GM11168 (cell line): Measurements from ENCODE around the gene DDHD1.
"Not testable (repeated sequence)": the region's sequence is repeated elsewhere in the genome, so short reads cannot be mapped to it uniquely, and the experiment has no call there.

Experiments used
- in situ Hi-C: fragments of 300-500 bp; cut with MboI; formaldehyde crosslinking; loops from one replicate; pipeline ENCODE4 v1.12.0; 2022; ENCODE audit warnings: low sequenced_read_pairs; ENCODE audit not compliant: unreplicated experiment

The DDHD1 gene

DNA sequence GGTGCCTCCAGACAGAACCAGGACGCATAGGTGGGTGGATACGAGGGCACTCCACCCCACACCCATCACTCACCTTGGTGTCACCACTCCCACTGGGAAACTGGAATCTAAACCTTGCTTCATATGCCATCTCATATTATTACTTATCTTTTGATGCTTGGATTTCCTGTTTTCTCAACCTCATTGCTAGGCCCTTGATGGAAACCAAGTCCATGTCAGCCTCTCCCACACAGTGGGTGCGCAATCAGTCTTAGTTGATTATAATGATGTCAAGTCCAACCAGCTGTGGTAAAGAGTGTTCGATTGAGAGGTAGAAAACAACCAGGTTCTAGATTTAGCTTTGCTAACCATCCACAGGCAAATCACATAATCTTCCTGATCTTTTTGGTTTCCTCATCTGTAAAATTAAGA is 584 bp upstream of the DDHD1 start:
- in situ Hi-C loops: no loop called here

DNA sequence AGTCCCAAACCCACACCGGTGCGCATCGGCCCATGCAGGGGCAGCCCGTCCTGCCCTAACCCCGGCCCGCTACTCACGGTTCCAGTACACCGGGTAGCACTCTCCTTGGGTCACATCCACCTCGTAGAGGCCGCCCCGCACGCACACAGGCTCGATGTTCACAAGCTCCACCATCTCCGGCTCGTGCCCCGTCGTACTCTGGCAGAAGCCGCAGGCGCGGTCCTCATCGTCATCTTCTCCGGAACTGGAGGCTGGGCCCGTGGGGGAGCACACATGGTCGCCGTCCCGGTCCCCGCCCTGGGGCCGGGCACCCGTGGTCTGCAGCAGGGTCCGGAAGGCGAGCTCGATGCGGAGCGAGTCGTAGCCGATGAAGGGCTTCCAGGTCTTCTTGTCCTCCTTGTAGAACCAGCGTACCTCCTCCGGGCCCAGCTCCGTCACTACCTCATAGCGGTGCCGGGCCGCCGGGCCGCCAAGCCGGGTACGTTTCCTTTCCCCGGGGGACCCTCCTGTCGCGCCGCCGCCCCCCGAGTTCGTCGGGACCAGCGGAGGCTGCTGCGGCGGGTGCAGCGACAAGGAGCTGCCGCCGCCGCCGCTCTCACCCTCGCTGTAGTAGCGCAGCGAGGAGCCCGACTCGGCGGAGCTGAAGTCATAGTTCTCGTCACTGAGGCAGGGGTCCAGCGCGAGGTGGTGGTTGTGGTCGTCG is 788 bp downstream of the DDHD1 start:
- in situ Hi-C loops: no loop called here

DNA sequence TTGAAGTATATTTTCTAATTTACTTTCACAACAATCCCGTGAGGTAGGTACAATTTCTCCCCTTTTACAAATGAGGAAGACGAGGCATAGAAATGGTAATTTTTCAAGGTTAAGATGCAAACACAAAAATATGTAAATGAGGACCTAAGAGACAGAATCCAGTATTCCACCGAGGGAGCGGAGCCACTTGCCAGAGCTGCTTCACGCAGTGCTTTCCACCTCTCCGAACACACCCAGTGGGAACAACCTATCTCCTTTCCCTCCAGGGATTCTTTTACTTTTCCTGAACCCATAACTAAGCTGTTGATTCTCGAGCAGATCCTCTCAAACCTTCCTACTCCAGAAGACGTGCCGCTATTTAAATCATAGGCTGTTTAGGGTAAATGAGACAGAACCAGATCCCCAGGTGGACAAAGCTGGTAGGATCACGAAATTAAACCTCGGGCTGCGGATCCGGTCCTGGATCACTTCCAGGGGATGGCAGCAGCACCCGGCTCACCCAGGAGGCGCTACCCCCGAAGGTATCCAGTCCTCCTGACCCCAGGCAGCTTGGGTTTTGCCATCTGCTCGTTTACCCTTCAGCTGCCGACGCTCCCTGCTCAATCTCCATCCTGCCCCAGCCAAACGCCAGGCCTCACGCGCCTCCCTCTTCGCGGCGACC is 1.5 kb downstream of the DDHD1 start:
- in situ Hi-C loops: no loop called here

DNA sequence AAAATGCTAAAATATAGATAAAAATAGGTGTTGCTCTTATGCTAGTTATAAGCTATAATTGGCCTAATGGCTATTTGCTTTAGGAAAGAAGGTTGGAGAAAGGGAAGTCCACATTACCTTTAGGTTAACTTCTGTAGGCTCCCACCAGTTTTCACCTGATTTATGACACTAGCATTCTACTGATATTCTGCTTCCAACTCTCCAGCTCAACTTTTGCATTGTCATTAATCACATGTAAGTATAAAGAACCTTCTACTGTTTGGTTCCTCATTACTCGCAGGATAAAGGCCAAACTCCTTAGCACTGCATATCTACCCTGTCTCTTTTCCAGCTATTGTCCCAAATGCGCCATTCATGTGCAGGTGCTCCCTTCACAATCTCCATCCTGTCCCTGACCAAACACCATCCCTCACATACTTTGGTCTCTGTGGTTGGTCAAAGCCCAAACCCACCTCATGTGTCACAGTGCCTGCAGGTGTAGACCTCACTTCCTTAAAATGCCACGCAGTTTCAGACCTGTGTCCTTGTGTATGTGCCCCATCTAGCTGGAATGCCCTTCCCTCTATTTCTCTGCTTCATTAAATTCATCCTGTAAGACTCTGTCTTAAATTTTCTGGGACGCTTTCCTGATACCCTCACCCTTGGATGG is 3.3 kb downstream of the DDHD1 start:
- in situ Hi-C loops: no loop called here

DNA sequence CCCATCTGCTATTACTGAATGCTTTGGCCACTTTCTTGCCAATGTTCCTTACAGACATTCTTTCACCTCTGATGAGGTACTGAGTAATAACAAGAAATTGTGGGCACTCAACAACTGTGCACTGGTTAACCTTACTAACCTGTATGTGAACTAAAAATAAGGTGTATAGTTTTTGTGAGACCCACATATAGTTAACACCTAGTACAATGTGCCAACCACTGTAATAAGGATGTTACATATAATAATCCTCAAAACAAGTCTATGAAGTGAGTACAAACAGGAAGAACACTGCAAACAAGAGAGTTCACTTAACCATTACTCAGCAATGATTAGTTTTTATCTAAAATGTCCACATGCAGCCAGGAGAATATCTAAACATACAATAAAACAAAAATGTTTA is 4.5 kb downstream of the DDHD1 start:
- in situ Hi-C loops: no loop called here

DNA sequence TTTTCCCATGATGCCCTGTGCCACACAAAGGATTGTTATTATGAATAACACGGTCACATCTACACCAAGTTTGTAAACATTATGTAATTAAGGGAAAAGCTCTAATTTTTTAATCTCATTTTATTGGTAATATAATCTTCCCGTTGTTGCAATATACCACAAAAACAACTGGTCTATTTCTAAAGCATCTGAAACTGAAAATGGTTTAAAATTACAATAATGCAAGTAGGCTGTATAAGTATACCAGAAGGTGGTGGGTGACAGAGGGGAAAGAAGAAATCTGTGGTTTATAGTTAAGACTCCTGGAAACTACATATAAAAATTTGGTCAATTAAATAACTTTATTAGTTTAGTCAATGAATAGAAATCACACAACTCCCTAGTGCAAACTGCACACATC is 5.2 kb downstream of the DDHD1 start:
- in situ Hi-C loops: no loop called here

DNA sequence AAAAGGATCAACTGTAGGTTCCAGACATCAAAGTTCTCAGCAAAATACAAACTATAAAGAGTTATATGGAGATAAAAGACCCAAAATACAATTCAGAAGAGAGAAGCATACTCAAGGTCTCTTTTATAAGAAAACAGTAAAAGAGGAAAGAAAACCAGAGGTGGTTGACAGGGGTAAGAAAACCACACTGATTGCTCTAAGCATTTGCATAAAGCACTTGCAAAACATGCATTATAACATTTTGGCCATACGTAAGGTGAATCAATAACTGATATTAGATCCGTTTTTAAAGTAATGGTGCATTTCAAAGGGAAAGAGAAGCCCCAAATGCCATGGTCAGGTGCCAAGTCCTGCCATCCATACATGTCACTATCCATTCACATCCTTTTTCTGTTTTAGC is 5.9 kb downstream of the DDHD1 start:
- in situ Hi-C loops: no loop called here

DNA sequence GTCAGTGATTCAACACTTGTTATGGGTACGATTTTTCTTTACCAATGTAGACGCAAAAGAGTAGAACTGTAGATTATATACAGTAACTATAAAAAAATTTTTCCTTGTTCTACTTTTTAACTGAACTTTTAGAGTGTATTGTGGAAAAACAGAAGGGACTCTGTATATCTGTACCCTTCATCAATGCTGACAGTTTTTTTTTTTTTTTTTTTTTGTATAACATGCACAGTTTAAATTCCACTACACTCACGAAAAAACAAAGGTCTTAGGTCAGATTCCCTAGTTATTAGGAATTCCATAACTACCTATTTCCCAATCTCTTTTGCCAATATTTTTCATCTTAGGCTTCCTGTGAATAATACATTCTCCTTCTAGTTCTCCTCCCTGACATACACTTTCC is 6.4 kb downstream of the DDHD1 start:
- in situ Hi-C loops: no loop called here

DNA sequence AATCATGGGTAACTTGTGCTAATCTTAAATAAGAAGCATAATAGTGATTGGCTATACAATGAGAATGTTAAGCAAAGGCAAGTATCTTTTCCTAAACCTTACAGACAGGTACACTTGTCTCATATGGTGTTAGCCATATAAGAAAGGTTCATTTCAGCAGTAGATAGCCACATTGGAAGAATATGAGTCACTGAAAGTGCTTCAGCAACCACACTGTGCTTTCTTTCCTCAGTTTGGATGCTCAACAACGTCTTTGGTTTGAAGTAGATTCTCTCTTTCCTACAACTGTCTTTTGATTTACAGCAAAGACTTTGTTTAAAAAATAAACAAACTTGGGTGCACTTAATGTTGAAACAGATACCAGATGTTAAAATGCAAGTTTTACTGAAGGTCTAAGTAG is 8.9 kb downstream of the DDHD1 start:
- in situ Hi-C loops: no loop called here

DNA sequence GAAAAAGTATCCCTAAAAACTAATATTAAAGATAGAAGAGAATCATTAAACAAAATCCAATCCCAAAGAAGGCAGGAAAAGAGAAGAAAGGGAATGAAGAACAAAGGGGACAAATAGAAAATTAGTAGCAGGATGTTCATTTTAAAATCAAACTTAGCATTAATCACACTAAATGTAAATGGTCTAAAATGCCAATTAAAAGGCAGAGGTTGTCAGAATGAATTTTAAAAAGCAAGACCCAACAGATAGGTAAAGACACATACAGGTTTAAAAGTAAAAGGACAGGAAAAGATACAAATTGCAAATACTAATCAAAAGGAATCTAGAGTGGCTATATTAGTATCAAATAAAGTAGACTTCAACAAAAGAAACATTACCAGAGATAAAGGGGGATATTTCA is 12.5 kb downstream of the DDHD1 start:
- in situ Hi-C loops: no loop called here

DNA sequence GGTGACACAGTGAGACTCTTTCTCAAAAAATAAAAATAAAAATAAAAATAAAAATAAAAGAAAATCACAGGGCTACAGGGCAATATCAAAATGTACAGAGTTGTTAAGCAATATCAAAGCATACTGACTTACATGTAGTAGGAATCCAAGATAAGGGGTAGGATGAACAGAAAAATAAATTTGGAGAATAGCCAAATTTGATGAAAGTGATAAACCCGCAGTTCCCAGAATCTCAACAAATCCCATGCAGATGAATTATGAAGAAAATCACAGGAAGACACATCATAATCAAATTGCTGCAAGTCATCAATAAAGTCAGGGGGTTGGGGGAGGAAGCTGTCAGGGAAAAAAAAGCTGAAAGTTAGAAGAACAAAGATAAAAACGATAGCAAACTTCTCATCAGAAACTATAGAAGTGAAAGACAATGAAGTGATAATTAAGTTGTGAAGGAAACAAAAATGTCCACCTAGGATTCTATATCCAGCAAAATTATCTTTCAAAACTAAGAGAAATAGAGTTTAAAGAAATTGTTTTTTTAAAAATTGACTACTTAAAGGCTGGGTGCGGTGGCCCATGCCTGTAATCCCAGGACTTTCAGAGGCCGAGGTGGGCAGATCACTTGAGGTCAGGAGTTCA is 15.4 kb downstream of the DDHD1 start:
- in situ Hi-C loops: no loop called here

DNA sequence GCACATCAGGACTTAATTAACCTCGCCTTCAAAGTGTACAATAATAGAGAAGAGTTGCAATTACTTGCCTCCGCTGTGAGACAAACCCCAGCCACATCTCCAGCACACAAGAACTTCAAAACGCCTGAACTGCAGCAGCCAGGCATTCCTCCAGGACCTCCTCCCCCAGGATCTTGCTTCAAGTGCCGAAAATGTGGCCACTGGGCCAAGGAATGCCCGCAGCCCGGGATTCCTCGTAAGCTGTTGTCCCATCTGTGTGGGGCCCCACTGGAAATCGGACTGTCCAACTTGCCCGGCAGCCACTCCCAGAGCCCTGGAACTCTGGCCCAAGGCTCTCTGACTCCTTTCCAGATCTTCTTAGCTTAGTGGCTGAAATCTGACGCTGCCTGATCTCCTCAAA is 22.6 kb downstream of the DDHD1 start:
- in situ Hi-C loops: not testable (repeated sequence)

DNA sequence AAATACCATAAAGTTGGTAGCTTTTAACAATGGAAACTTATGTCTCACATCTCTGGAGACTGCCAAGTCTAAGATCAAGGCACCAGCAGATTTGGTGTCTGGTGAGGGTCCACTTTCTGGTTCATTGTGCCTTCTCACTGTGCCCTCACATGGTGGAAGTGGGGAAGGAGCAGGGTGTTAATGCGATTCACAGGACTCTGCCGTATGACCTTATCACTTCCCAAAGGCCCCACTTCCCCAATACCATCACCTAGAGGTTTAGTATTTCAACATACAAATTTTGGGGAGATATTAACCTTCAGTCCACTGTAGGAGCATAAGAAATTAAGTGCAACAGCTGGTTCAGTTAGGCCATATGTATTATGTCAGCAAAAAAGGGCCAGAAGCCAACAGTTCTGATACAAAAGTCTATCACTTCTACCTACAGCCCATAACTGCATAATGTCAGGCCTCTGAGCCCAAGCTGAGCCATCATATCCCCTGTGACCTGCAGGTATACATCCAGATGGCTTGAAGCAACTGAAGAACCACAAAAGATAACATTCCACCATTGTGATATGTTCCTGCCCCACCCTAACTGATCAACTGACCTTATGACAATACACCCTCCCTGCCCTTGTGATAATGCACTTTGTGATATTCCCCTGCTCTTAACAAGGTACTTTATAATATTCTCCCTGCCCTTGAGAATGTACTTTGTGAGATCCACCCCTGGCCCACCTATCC is 24.7 kb downstream of the DDHD1 start:
- in situ Hi-C loops: no loop called here

DNA sequence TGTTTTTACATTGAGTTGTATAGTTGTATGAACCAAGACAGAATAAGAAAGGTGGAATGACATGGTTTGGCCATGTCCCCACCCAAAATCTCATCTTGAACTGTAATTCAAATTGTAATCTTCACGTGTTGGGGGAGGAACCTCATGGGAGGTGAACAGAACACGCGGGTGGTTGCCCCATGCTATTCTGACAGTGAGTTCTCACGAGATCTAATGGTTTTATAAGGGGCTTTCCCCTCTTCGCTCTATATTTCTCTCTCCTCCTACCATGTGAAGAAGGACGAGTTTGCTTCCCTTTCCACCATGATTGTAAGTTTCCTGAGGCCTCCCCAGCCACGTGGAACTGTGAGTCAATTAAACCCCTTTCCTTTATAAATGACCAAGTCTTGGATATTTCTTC is 25.3 kb downstream of the DDHD1 start:
- in situ Hi-C loops: no loop called here

DNA sequence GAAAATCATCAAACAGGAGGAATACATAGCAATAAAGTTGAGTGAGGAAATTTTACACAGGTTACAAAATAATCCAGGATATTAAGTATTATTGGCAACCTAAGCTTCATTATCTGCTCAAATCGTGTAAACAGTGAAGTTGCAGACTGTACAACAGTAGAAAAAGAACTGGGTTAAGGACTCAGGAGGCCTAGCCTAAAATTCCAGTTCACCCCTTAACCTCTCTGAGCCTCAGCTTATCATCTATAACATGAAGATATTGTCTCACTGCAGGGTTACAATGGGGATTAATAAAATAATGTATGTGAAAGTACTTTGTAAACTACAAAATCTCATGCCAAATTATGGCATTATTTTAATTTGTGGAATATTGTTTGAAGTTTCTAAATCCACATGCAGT is 26.0 kb downstream of the DDHD1 start:
- in situ Hi-C loops: no loop called here

DNA sequence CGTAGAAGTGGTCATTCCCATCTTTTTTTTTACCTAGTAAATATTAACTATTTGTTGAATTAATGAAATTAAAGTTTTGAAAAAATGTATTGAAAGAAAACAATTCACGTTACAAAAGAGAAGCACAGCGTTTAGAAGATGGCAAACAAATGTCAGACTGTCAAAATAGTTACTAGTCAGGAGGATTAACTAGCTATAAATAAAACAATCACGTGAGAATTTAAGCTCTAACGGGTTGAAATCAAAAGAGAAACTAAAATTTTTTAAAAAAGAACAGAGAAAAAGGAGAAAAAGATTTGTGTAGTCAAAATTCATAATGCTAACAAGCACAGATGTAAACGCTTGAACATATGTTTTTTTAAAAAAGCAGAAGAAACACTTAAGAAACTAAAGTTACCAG is 26.4 kb downstream of the DDHD1 start:
- in situ Hi-C loops: no loop called here

DNA sequence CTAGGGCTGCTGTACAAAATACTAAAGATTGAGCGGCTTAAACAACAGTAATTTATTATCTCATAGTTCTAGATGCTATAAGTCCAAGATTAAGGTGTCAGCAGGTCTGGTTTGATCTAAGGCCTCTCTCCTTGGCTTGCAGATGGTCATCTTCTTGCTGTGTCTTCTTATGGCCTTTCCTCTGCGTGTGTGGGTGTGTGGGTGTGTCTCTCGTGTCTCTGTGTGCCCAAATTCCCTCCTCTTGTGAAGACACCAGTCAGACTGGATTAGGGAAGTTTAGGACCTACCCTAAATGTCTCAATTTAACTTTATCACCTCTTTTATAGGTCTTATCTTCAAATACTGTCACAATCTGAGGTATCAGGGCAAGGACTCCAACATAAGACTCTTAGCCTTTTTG is 28.3 kb downstream of the DDHD1 start:
- in situ Hi-C loops: no loop called here

DNA sequence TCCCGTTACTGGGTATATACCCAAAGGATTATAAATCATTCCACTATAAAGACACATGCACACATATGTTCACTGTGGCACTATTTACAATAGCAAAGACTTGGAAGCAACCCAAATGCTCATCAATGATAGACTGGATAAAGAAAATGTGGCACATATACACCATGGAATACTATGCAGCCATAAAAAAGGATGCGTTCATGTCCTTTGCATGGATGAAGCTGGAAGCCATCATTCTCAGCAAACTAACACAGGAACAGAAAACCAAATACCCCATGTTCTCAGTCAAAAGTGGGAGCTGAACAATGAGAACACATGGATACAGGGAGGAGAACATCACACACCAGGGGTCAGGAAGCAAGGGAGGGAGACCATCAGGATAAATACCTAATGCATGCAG is 31.7 kb downstream of the DDHD1 start:
- in situ Hi-C loops: not testable (repeated sequence)

DNA sequence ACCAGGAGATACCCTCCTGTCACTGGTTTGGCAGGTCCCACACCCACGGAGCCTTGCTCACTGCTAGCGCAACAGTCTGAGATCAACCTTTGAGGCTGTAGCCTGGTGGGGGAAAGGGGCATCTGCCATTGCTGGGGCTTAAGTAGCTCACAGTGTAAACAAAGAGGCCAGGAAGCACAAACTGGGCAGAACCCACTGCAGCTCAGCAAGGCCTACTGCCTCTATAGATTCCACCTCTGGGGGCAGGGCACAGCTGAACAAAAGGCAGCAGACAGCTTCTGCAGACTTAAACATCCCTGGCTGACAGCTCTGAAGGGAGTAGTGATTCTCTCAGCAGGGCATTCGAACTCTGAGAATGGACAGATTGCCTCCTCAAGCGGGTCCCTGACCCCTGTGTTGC is 35.6 kb downstream of the DDHD1 start:
- in situ Hi-C loops: not testable (repeated sequence)

DNA sequence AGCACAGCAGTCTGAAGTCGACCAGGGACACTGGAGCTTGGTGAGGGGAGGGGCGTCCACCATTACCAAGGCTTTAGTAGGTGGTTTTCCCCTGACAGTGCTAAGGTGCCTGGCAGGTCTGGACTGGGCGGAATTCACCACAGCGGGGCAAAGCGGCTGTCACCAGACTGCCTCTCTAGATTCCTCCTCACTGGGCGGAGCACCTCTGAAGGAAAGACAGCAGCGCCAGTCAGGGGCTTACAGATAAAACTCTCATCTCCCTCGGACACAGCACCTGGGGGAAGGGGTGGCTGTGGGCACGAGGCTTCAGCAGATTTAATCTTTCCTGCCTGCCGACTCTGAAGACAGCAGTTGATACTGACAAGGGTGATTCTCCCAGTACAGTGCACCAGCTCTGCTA is 39.1 kb downstream of the DDHD1 start:
- in situ Hi-C loops: no loop called here

DNA sequence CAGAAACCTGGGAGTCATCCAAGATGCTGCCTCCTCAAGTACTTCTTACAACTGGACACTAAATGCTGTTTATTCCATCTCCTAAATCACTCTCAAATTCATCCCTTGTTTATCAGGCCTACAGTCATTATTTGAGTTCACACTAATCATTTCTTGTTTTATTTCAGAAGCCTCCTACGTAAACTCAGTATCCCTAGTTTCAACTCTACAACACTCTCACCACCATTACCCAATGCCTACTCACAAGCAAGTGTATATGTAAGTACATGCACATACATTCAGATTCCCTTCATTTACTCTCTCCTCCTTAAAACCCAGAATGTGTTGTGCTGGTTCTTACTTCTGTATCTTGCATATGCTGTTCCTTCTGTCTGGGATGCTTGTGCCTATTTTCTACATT is 43.0 kb downstream of the DDHD1 start:
- in situ Hi-C loops: no loop called here
